GM19328 (cell line): Measurements from ENCODE around the gene CHN2.

ENCODE experiments used
- ATAC-seq: cut with Tn5 transposase; IDR thresholded peaks from one replicate; pipeline ENCODE4 v1.9.1; 2021; ENCODE audit warnings: mild to moderate bottlenecking, moderate library complexity; ENCODE audit not compliant: unreplicated experiment

Gene CHN2

GRCh38 chr7:29385214-29385814, 190.7 kb downstream of the CHN2 start:
- no peak for ATAC-seq

- ATAC-seq: no peak
These were observed 191.7 kb downstream of the CHN2 start for GRCh38 chr7:29386196-29386765.

- no peak for ATAC-seq
These were observed 196.7 kb downstream of the CHN2 start for GRCh38 chr7:29391262-29391661.

GRCh38 chr7:29394321-29394720, 199.7 kb downstream of the CHN2 start:
- no peak for ATAC-seq

- no peak for ATAC-seq
These were observed 202.0 kb downstream of the CHN2 start for GRCh38 chr7:29396563-29396962.

GRCh38 chr7:29397398-29397797, 202.8 kb downstream of the CHN2 start:
- no peak for ATAC-seq

- no peak for ATAC-seq
These were observed 203.4 kb downstream of the CHN2 start for GRCh38 chr7:29398011-29398410.

GRCh38 chr7:29400437-29400836, 205.9 kb downstream of the CHN2 start:
- ATAC-seq: no peak

GRCh38 chr7:29401769-29402168, 207.2 kb downstream of the CHN2 start:
- ATAC-seq: no peak

- ATAC-seq: no peak
These were observed 211.3 kb downstream of the CHN2 start for GRCh38 chr7:29405891-29406290.

GRCh38 chr7:29406366-29406765, 211.8 kb downstream of the CHN2 start:
- ATAC-seq: no peak

GRCh38 chr7:29408841-29409243, 214.3 kb downstream of the CHN2 start:
- no peak for ATAC-seq

- ATAC-seq: no peak
These were observed 216.4 kb downstream of the CHN2 start for GRCh38 chr7:29410996-29411395.

- no peak for ATAC-seq
These were observed 218.3 kb downstream of the CHN2 start for GRCh38 chr7:29412912-29413311.

GRCh38 chr7:29413626-29414136, 219.1 kb downstream of the CHN2 start:
- no peak for ATAC-seq

GRCh38 chr7:29414216-29414615, 219.6 kb downstream of the CHN2 start:
- ATAC-seq: no peak

GRCh38 chr7:29415215-29415614, 220.6 kb downstream of the CHN2 start:
- ATAC-seq: no peak

- ATAC-seq: no peak
These were observed 221.8 kb downstream of the CHN2 start for GRCh38 chr7:29416276-29416937.

GRCh38 chr7:29416938-29417305, 222.3 kb downstream of the CHN2 start:
- ATAC-seq: no peak

GRCh38 chr7:29418056-29418455, 223.5 kb downstream of the CHN2 start:
- ATAC-seq: no peak

GRCh38 chr7:29418651-29419050, 224.1 kb downstream of the CHN2 start:
- ATAC-seq: no peak

- no peak for ATAC-seq
These were observed 225.4 kb downstream of the CHN2 start for GRCh38 chr7:29420011-29420410.
